Gastrocnemius medialis (tissue), 4 donors: Measurements from ENCODE around the gene SEC23A.

Experiments
- POLR2A ChIP-seq, 2 donors: fragments of 450-650 bp; IDR thresholded peaks; one replicate each; pipeline ENCODE4 v1.6.1; 2017; ENCODE audit warnings: antibody characterized with exemption in 2 of 2, mild to moderate bottlenecking in 2 of 2, moderate library complexity in 2 of 2
- TF ChIP-seq, protein P1 (sequence below), 5 experiments: fragments of 450-650 bp in 3 of 5; fragments of 200-600 bp in 2 of 5; sonication (generic) in 2 of 5; IDR thresholded peaks in 4 of 5; conservative IDR thresholded peaks in 1 of 5; 1 replicate in 4 of 5; 2 replicates in 1 of 5; pipeline ENCODE4 v1.5.1; 2016 to 2019; ENCODE audit warnings: antibody characterized with exemption in 5 of 5, mild to moderate bottlenecking in 3 of 5, moderate library complexity in 3 of 5

DNA sequence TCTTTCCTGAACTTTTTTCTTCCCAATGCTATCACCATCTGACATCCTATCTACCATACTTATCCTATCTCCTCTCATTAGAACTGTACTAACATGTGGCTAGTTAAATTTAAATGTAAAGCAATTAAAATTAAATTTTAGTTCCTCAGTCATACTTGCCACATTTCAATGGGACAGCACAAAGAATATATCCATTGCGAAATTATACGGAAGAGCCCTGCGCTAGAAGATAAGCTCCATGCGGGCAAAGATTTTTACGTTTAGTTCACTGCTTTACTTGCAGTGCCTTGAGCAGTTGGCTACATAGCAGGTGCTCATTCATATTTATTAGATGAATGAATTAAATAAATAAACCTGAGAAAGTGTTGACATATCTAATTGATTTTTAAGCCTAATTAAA lies 33.1 kb downstream of the SEC23A start:
- TF ChIP-seq, protein P1, sequence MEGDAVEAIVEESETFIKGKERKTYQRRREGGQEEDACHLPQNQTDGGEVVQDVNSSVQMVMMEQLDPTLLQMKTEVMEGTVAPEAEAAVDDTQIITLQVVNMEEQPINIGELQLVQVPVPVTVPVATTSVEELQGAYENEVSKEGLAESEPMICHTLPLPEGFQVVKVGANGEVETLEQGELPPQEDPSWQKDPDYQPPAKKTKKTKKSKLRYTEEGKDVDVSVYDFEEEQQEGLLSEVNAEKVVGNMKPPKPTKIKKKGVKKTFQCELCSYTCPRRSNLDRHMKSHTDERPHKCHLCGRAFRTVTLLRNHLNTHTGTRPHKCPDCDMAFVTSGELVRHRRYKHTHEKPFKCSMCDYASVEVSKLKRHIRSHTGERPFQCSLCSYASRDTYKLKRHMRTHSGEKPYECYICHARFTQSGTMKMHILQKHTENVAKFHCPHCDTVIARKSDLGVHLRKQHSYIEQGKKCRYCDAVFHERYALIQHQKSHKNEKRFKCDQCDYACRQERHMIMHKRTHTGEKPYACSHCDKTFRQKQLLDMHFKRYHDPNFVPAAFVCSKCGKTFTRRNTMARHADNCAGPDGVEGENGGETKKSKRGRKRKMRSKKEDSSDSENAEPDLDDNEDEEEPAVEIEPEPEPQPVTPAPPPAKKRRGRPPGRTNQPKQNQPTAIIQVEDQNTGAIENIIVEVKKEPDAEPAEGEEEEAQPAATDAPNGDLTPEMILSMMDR (IDR thresholded peaks at IDR 0.05 in 4 of 5, conservative IDR thresholded peaks at IDR 0.05 in 1 of 5), result no peak
- no peak for TF ChIP-seq POLR2A (IDR thresholded peaks at IDR 0.05)
